AG04450 (cell line): ENCODE data around the gene PTPRE. TPM values are rescaled to one million over a fixed set of nuclear protein-coding genes. Genes with fewer than 3 reads are reported as not detected.

Experiments
- CTCF ChIA-PET: fragments of 300-600, 350-600 bp; formaldehyde crosslinking; extraction: SDS; loops from one replicate; lab custom pipeline; 2022; ENCODE audit warnings: antibody characterized with exemption, inconsistent platforms; lab: Charles Lee
- POLR2A ChIA-PET: fragments of 350-600 bp; formaldehyde crosslinking; extraction: SDS; loops from one replicate; lab custom pipeline; 2021; ENCODE audit warnings: antibody characterized with exemption, inconsistent platforms; lab: Yijun Ruan, JAX
- DNase-seq: peaks from one replicate; pipeline ENCODE4 v3.0.0-alpha.2; 2011; ENCODE audit warnings: low read depth, low spot score
- H3K27ac ChIP-seq: one replicate; pipeline ENCODE4 v1.5.1; 2012; ENCODE audit warnings: low read depth, low read length, control low read depth
- H3K27me3 ChIP-seq: one replicate; pipeline ENCODE4 v1.6.0; 2012; ENCODE audit warnings: low read length; ENCODE audit not compliant: control insufficient read depth, insufficient read depth
- H3K4me3 ChIP-seq: 2 replicates; pipeline ENCODE4 v1.5.1; 2011; ENCODE audit warnings: mild to moderate bottlenecking, low read depth, low read length, control low read depth
- H3K9me3 ChIP-seq: 2 replicates; pipeline ENCODE4 v1.5.1; 2012; ENCODE audit warnings: low read length; ENCODE audit not compliant: control insufficient read depth, insufficient read depth
- CTCF ChIP-seq: IDR thresholded peaks from 2 replicates; pipeline ENCODE4 v1.5.1; 2011; ENCODE audit warnings: low read depth, low read length, control low read depth, inconsistent platforms
- polyA plus RNA-seq: library from polyadenylated mRNA; depleted of rRNA; stranded (reverse); fragments of >200 nt; gene quantifications from 2 replicates; pipeline ENCODE4 v1.2.3, GENCODE V29; 2011

PTPRE gene
- polyA plus RNA-seq, 1 experiment, result 0.38 TPM

DNA sequence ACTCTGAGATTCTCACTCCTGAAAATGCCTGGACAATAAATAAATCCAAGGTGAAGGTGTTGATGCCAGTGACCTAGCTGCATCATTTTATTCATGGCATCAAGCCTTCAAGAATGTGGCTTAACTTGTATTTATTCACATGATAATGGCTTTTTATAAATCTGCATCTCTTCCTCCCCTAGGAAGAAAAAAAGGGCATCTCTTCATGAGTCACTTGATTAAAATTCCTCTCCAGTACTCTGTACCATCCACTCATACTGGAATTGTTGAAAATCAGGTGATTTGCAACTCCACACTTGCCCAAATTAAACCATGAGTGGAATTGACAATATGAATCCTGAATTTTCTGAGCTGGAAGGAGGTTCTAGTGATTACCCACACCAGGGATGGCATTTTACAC lies 30.2 kb downstream of the PTPRE start:
- no peak for DNase-seq

DNA sequence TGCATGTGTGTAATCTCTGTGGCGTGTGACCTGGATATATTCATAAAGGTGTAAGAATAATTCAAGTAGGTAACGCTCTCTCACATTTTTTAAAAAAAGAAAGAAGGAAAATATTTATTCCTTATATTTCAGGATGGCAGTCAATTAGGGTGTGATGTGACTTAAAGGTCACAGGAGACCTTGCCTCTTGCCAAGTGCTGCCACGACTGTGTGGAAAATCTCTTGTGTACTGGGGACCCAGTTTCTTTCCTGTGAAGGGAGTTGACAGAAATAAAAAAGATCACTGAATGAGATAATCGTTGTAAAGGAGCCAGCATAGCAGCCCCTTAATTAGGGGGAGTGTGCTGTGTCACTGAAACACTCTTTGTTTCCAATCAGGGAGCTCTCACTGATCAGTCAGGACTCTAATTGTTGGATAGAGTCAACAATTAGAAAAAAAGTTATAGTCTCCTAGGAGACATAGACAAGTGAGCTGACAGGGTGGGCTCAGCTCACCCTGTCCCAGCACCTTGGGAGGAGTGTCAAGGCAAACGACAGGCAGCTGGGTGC lies 31.1 kb downstream of the PTPRE start:
- POLR2A ChIA-PET, result no interaction called here

More for the DNA sequence above, 30.2 kb downstream of the PTPRE start:
- TF ChIP-seq CTCF, result no peak
- Histone ChIP-seq H3K9me3 (peaks cover 26% of the 10 kb centered on the region), H3K4me3 (no peak overlapping the region), H3K27ac (no peak overlapping the region), H3K27me3 (no peaks in the 10 kb centered on the region)
- ChIA-PET POLR2A (no interaction called here), CTCF (no interaction called here)

GRCh38 chr10:127939786-127940330 lies 33.0 kb downstream of the PTPRE start:
- CTCF ChIA-PET, result no interaction called here
- H3K27me3 ChIP-seq, result no peaks in the 10 kb centered on the region
- no peak overlapping the region for H3K27ac ChIP-seq
- no peak for DNase-seq
- peaks cover 18% of the 10 kb centered on the region for H3K9me3 ChIP-seq
- H3K4me3 ChIP-seq, result no peak overlapping the region
- no peak for TF ChIP-seq CTCF
- POLR2A ChIA-PET, result no interaction called here

More for the DNA sequence above, 31.1 kb downstream of the PTPRE start:
- Histone ChIP-seq H3K27me3 (no peaks in the 10 kb centered on the region), H3K4me3 (no peak overlapping the region), H3K9me3 (peaks cover 21% of the 10 kb centered on the region), H3K27ac (no peak overlapping the region)
- CTCF ChIA-PET, result no interaction called here
- DNase-seq, result no peak
- no peak for TF ChIP-seq CTCF

DNA sequence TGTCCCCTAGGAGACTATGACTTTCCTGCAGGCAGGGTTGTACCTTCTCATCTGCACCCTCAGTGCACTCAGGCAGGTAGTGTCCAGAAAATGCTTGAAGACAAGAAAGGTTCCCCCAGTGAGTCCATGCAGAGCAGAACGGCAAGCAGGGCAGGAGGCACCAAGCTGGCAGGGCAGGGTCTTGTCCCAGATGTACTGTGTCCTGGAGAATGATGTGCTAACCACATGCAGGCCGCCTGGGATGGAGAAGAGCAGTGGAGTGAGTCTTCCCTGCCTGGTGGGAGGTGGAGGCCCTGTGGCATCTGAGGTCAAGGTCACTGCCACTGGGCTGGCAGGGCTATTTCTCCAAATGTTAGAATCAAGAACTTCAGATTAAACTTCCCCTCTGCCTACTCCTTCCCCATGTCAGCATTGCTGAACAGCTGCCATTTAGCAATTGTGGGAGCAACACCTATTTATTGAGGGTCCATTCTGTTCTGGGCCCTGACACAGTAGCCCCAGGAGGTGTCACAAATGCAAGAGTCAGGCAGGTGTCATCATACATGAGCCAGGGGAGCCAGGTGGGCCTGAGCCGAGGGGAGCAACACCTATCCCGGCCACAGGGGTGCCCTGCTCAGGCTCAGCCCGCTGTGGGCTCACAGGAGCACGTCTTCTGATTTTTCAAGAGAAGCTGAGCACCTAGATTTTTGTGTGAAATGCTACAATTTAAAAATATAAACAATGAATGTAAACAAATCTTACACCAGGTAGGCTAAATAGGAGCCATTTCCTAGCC lies 34.1 kb downstream of the PTPRE start:
- TF ChIP-seq CTCF, result no peak
- H3K27ac ChIP-seq, result no peak overlapping the region
- H3K9me3 ChIP-seq, result peaks cover 9% of the 10 kb centered on the region
- DNase-seq, result no peak
- no peaks in the 10 kb centered on the region for H3K27me3 ChIP-seq
- ChIA-PET POLR2A (no interaction called here), CTCF (no interaction called here)
- H3K4me3 ChIP-seq, result no peak overlapping the region

DNA sequence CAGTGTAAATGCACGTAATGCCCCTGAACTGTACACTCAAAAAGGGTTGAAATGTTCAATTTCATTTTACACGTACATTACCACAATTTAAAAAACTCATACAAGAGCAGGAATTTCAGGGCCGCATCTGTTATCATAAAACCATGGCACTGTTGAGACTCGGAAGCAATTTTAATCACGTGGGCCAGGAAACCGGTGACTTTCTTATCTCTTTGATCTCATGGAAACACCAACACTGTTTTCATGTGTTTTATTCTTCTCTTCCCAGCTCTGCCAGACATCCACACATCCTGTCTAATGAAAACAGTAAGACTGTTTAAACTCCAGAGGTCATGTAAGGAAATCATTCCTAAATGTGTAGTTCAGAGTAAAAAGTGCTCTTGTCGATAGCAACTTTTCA lies 35.9 kb downstream of the PTPRE start:
- Histone ChIP-seq H3K9me3 (peaks cover 9% of the 10 kb centered on the region), H3K4me3 (no peak overlapping the region), H3K27me3 (no peaks in the 10 kb centered on the region), H3K27ac (no peak overlapping the region)
- POLR2A ChIA-PET, result no interaction called here
- CTCF ChIA-PET, result no interaction called here
- TF ChIP-seq CTCF, result no peak
- DNase-seq, result no peak
